Neural progenitor cell (in vitro differentiated cells): ENCODE measurements around the gene COMMD7.

ENCODE experiments used
- EZH2 ChIP-seq: fragments of 200-600 bp; sonication (generic); IDR thresholded peaks from 2 replicates; pipeline ENCODE4 v1.6.1; 2017; ENCODE audit warnings: antibody characterized with exemption, mild to moderate bottlenecking, moderate library complexity
- TF ChIP-seq, protein P1 (sequence below): fragments of 200-600 bp; sonication (generic); IDR thresholded peaks from 2 replicates; pipeline ENCODE4 v1.5.1; 2017; ENCODE audit warnings: antibody characterized with exemption, mild to moderate bottlenecking

DNA sequence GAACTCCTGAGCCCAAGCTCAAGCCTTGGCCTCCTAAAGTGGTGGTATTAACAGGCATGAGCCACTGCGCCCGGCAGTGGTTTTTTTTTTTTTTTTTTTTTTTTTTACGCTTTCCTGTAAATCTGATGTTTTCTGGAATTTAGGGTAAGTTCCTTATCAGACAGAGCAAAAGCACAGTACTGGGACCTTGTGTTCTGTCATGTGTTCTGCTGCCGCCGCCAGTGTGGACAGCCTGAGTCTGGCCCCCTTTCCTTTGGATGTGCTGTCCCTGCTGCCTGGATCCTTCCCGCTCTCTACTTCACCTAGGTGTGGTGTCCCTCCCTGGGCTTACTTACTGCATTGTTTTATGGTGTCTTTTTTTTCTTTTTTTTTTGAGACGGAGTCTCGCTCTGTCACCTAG, 30.6 kb upstream of the COMMD7 start:
- TF ChIP-seq, protein P1, sequence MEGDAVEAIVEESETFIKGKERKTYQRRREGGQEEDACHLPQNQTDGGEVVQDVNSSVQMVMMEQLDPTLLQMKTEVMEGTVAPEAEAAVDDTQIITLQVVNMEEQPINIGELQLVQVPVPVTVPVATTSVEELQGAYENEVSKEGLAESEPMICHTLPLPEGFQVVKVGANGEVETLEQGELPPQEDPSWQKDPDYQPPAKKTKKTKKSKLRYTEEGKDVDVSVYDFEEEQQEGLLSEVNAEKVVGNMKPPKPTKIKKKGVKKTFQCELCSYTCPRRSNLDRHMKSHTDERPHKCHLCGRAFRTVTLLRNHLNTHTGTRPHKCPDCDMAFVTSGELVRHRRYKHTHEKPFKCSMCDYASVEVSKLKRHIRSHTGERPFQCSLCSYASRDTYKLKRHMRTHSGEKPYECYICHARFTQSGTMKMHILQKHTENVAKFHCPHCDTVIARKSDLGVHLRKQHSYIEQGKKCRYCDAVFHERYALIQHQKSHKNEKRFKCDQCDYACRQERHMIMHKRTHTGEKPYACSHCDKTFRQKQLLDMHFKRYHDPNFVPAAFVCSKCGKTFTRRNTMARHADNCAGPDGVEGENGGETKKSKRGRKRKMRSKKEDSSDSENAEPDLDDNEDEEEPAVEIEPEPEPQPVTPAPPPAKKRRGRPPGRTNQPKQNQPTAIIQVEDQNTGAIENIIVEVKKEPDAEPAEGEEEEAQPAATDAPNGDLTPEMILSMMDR, result no peak
- no peak for TF ChIP-seq EZH2
